NCI-H446 treated with DMSO at 0.1 percent for 48 hours (cell line): ENCODE data around the gene ZNF507.

Source experiments
- DNase-seq: peaks from one replicate; lab custom pipeline; 2025; lab: John Stamatoyannopoulos, UW

The ZNF507 gene

GRCh38 chr19:32345261-32346207, at the start of gene ZNF507:
Gene ZNF507 (plus strand): TSS chr19:32345610. CDS start chr19:32352831, 7,221 bp downstream.
- peak; percentile 56 for DNase-seq

- DNase-seq = no peak
These were observed 48.7 kb upstream of the ZNF507 start for GRCh38 chr19:32296694-32297093.

GRCh38 chr19:32302778-32303177, 42.6 kb upstream of the ZNF507 start:
- DNase-seq = no peak

GRCh38 chr19:32303193-32303592, 42.2 kb upstream of the ZNF507 start:
- no peak for DNase-seq

GRCh38 chr19:32307591-32307990, 37.8 kb upstream of the ZNF507 start:
- DNase-seq = no peak

- DNase-seq = no peak
These were observed 36.9 kb upstream of the ZNF507 start for GRCh38 chr19:32308431-32309077.

GRCh38 chr19:32309711-32310390, 35.6 kb upstream of the ZNF507 start:
- DNase-seq = no peak

- no peak for DNase-seq
These were observed 34.0 kb upstream of the ZNF507 start for GRCh38 chr19:32311371-32311770.

GRCh38 chr19:32313569-32314265, 31.7 kb upstream of the ZNF507 start:
- DNase-seq = no peak

GRCh38 chr19:32316034-32316433, 29.4 kb upstream of the ZNF507 start:
- DNase-seq = no peak

GRCh38 chr19:32317086-32317485, 28.3 kb upstream of the ZNF507 start:
- DNase-seq = no peak

GRCh38 chr19:32318884-32319520, 26.4 kb upstream of the ZNF507 start:
- no peak for DNase-seq

GRCh38 chr19:32322541-32322940, 22.9 kb upstream of the ZNF507 start:
- no peak for DNase-seq

- no peak for DNase-seq
These were observed 20.7 kb upstream of the ZNF507 start for GRCh38 chr19:32324631-32325285.

GRCh38 chr19:32330213-32330857, 15.1 kb upstream of the ZNF507 start:
- DNase-seq = no peak

- no peak for DNase-seq
These were observed 12.2 kb upstream of the ZNF507 start for GRCh38 chr19:32333227-32333626.

- DNase-seq = no peak
These were observed 8.9 kb upstream of the ZNF507 start for GRCh38 chr19:32336259-32337083.

GRCh38 chr19:32337084-32337808, 8.2 kb upstream of the ZNF507 start:
- DNase-seq = no peak

- DNase-seq = no peak
These were observed 6.0 kb upstream of the ZNF507 start for GRCh38 chr19:32339423-32339822.
